Caco-2 (cell line): Measurements from ENCODE around the gene THRB. TPM values are rescaled to one million over a fixed set of nuclear protein-coding genes. Genes with fewer than 3 reads are reported as not detected.

Experiments
- BruUV-seq: library from RNA; stranded (reverse); fragments of 400-500 nt; replicated peaks from 2 replicates; lab custom pipeline; 2021; lab: Mats Ljungman, UMichigan
- CTCF ChIA-PET: fragments of 300-600 bp; sonication (Branson Sonifier 250); formaldehyde crosslinking; loops from one replicate; lab custom pipeline; 2022; ENCODE audit warnings: antibody characterized with exemption; lab: Charles Lee
- POLR2A ChIA-PET: fragments of 300-600 bp; sonication (Branson Sonifier 250); formaldehyde crosslinking; loops from one replicate; lab custom pipeline; 2022; ENCODE audit warnings: antibody characterized with exemption; lab: Charles Lee
- DNase-seq, 2 experiments: peaks; one replicate each; pipeline versions ENCODE4 v3.0.0 to v3.0.0-alpha.2; 2020 to 2022
- H3K27me3 ChIP-seq: replicated peaks from 2 replicates; pipeline ENCODE4 v1.6.0; 2011; ENCODE audit warnings: low read length; ENCODE audit not compliant: control insufficient read depth, insufficient read depth
- H3K36me3 ChIP-seq: 2 replicates; pipeline ENCODE4 v1.5.1; 2011; ENCODE audit warnings: low read length; ENCODE audit not compliant: control insufficient read depth, insufficient read depth
- H3K4me1 ChIP-seq: fragments of 250-450 bp; sonication (Bioruptor Pico); 2 replicates; pipeline ENCODE4 v1.5.1; 2020; ENCODE audit warnings: mild to moderate bottlenecking
- H3K4me3 ChIP-seq: 2 replicates; pipeline ENCODE4 v1.5.1; 2011; ENCODE audit warnings: low read depth, mild to moderate bottlenecking, control low read depth, low read length
- H3K9me3 ChIP-seq: fragments of 250-450 bp; sonication (Bioruptor Pico); 2 replicates; pipeline ENCODE4 v1.5.1; 2020; ENCODE audit warnings: mild to moderate bottlenecking, moderate library complexity
- H3K27ac Mint-ChIP-seq: one replicate; pipeline ENCODE4 v1.8.0; 2022; ENCODE audit warnings: mixed read lengths; ENCODE audit not compliant: unreplicated experiment
- H3K27me3 Mint-ChIP-seq: one replicate; pipeline ENCODE4 v1.8.0; 2022; ENCODE audit warnings: mixed read lengths; ENCODE audit not compliant: insufficient read depth, unreplicated experiment
- H3K36me3 Mint-ChIP-seq: one replicate; pipeline ENCODE4 v1.8.0; 2022; ENCODE audit warnings: mild to moderate bottlenecking, mixed read lengths; ENCODE audit not compliant: insufficient read depth, unreplicated experiment
- H3K4me1 Mint-ChIP-seq: one replicate; pipeline ENCODE4 v1.8.0; 2022; ENCODE audit warnings: low read depth, mixed read lengths; ENCODE audit not compliant: unreplicated experiment
- H3K4me3 Mint-ChIP-seq: one replicate; pipeline ENCODE4 v1.8.0; 2022; ENCODE audit warnings: mild to moderate bottlenecking, moderate library complexity, mixed read lengths; ENCODE audit not compliant: unreplicated experiment
- H3K9me3 Mint-ChIP-seq: one replicate; pipeline ENCODE4 v1.8.0; 2022; ENCODE audit warnings: mixed read lengths; ENCODE audit not compliant: unreplicated experiment
- intact Hi-C: fragments of 100-400 bp; cut with micrococcal nuclease; formaldehyde crosslinking; loops from one replicate; pipeline ENCODE4 v1.10.0; 2022; ENCODE audit not compliant: unreplicated experiment
- total RNA-seq: library from RNA; stranded (reverse); gene quantifications from 2 replicates; pipeline ENCODE4 v1.2.3, GENCODE V29; 2022
- TF ChIP-seq, protein P1 (sequence below), 2 experiments: fragments of 200-600 bp in 1 of 2; IDR thresholded peaks; 1 replicate in 1 of 2; 2 replicates in 1 of 2; pipeline versions ENCODE4 v1.5.1 to v1.8.0; 2011 to 2022; ENCODE audit warnings: antibody characterized with exemption in 1 of 2, control low read depth in 1 of 2, inconsistent platforms in 1 of 2, low read depth in 1 of 2, low read length in 1 of 2, mild to moderate bottlenecking in 1 of 2, moderate library complexity in 1 of 2; ENCODE audit not compliant: insufficient read depth in 1 of 2, severe bottlenecking in 1 of 2, unreplicated experiment in 1 of 2

THRB gene
- total RNA-seq, 1 experiment from 2014 or later = 19.4 TPM

DNA sequence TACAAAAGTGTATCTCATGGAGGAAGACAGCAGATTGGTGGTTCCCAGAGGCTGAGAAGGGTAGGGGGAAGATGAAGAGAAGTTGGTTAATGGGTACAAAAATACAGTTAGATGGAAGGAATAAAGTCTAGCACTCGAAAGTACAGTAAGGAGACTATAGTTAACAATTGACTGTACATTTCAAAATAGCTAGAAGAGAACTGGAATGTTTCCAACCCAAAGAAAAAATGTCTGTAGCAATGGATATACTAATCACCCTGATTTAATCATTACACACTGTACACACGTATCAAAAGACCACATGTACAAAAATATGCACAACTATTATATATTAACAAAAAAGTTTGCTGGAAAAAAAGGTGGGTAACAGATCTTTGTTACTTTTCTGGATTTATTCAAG is 57.3 kb downstream of the THRB start:
- Mint-ChIP-seq H3K4me1 (peaks cover 25% of the 10 kb centered on the region), H3K36me3 (no peaks in the 10 kb centered on the region), H3K9me3 (no peaks in the 10 kb centered on the region), H3K27ac (no peak overlapping the region), H3K27me3 (no peaks in the 10 kb centered on the region), H3K4me3 (no peak overlapping the region)
- no peak for DNase-seq
- ChIA-PET POLR2A (no interaction called here), CTCF (no interaction called here)
- H3K4me3 ChIP-seq = no peak overlapping the region
- no peaks in the 10 kb centered on the region for H3K9me3 ChIP-seq
- BruUV-seq = no TSS peak
- TF ChIP-seq, protein P1, sequence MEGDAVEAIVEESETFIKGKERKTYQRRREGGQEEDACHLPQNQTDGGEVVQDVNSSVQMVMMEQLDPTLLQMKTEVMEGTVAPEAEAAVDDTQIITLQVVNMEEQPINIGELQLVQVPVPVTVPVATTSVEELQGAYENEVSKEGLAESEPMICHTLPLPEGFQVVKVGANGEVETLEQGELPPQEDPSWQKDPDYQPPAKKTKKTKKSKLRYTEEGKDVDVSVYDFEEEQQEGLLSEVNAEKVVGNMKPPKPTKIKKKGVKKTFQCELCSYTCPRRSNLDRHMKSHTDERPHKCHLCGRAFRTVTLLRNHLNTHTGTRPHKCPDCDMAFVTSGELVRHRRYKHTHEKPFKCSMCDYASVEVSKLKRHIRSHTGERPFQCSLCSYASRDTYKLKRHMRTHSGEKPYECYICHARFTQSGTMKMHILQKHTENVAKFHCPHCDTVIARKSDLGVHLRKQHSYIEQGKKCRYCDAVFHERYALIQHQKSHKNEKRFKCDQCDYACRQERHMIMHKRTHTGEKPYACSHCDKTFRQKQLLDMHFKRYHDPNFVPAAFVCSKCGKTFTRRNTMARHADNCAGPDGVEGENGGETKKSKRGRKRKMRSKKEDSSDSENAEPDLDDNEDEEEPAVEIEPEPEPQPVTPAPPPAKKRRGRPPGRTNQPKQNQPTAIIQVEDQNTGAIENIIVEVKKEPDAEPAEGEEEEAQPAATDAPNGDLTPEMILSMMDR (IDR thresholded peaks at IDR 0.05; ENCODE audit: insufficient read depth in 1 of 2, low read depth in 1 of 2, low read length in 1 of 2, severe bottlenecking in 1 of 2, unreplicated experiment in 1 of 2) = no peak
- H3K4me1 ChIP-seq = peaks cover 30% of the 10 kb centered on the region
- H3K27me3 ChIP-seq = no peaks in the 10 kb centered on the region
- intact Hi-C loops = no loop called here
- no peaks in the 10 kb centered on the region for H3K36me3 ChIP-seq

DNA sequence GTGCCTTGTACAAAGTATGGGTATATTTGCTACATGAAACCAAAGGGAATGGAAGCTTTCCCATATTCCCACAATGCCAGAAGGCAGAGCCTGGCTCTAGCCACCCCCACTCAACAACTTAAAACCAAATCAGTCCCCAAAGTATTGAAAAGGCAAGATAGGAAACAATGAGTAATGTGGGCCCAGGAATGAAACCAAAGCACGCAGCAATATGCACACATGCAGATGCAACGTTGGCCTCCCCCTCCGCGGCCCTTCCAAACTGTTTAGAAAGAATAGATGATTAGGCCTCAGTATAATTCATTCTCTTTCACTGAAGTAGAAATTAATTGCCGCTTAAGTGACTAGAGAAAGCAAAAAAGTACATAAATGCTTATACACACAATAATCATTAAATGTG is 59.1 kb downstream of the THRB start:
- H3K4me1 Mint-ChIP-seq = peaks cover 13% of the 10 kb centered on the region
- Histone ChIP-seq H3K4me1 (peaks cover 22% of the 10 kb centered on the region), H3K4me3 (no peak overlapping the region), H3K9me3 (no peaks in the 10 kb centered on the region), H3K27me3 (no peaks in the 10 kb centered on the region), H3K36me3 (no peaks in the 10 kb centered on the region)
- H3K36me3 Mint-ChIP-seq = no peaks in the 10 kb centered on the region
- intact Hi-C loops = no loop called here
- no peak overlapping the region for H3K4me3 Mint-ChIP-seq
- H3K27me3 Mint-ChIP-seq = no peaks in the 10 kb centered on the region
- TF ChIP-seq, protein P1 (IDR thresholded peaks at IDR 0.05; ENCODE audit: insufficient read depth in 1 of 2, low read depth in 1 of 2, low read length in 1 of 2, severe bottlenecking in 1 of 2, unreplicated experiment in 1 of 2) = no peak
- BruUV-seq = no TSS peak
- ChIA-PET CTCF (no interaction called here), POLR2A (no interaction called here)
- no peaks in the 10 kb centered on the region for H3K9me3 Mint-ChIP-seq
- H3K27ac Mint-ChIP-seq = no peak overlapping the region
- DNase-seq = no peak

DNA sequence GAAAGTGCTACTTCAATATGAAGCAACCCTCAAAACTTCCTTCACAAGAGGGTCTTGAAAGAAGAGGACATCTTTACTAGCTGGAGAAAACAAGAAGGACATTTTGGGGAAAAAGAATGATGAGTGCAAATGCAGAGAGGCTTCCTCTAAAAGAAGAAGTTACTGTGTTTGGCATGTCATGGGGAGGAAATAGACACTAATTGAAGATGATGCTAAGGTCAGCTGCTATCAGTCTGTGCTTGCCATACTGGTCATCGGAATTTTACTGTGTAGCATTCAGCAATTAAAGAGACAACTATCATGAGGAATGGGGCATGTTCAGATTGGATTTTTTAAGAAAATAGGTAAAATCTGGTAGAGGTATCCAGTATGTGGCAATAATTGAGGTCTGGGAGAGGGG is 60.0 kb downstream of the THRB start:
- no peak overlapping the region for H3K27ac Mint-ChIP-seq
- H3K9me3 Mint-ChIP-seq = no peaks in the 10 kb centered on the region
- H3K4me3 Mint-ChIP-seq = no peak overlapping the region
- no TSS peak for BruUV-seq
- Histone ChIP-seq H3K4me3 (no peak overlapping the region), H3K36me3 (no peaks in the 10 kb centered on the region), H3K27me3 (no peaks in the 10 kb centered on the region), H3K9me3 (no peaks in the 10 kb centered on the region), H3K4me1 (peaks cover 22% of the 10 kb centered on the region)
- ChIA-PET CTCF (no interaction called here), POLR2A (no interaction called here)
- H3K36me3 Mint-ChIP-seq = no peaks in the 10 kb centered on the region
- no peak for DNase-seq
- TF ChIP-seq, protein P1 (IDR thresholded peaks at IDR 0.05; ENCODE audit: insufficient read depth in 1 of 2, low read depth in 1 of 2, low read length in 1 of 2, severe bottlenecking in 1 of 2, unreplicated experiment in 1 of 2) = no peak
- intact Hi-C loops = no loop called here
- peaks cover 13% of the 10 kb centered on the region for H3K4me1 Mint-ChIP-seq
- no peaks in the 10 kb centered on the region for H3K27me3 Mint-ChIP-seq
